ENCODE data around the gene APLP2. TPM values are rescaled to one million over a fixed set of nuclear protein-coding genes. Genes with fewer than 3 reads are reported as not detected.

Gene APLP2
- total RNA-seq, 1 experiment from 2014 or later: 345 TPM

DNA sequence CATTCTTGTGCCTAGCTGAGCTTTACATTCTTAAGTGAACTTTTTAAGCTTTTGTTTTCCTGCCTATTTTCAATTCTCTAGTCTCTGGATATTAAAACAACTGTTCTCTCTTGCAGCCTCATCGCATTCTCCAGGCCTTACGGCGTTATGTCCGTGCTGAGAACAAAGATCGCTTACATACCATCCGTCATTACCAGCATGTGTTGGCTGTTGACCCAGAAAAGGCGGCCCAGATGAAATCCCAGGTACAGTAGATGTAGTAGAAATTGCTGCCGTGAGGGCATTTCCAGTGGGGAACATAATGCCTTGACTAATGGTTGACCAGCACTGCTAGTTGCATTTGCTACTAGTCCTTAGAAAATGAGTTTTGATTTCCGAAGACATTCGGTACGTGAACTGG is 60.2 kb downstream of the APLP2 start:
- POLR2A ChIA-PET: no interaction called here
- no peak for DNase-seq (ENCODE audit: low spot score)
- CTCF ChIA-PET: interaction anchor here (1.2 to 6.1 kb wide), 5 partner anchors 15 to 248 kb away, joined by 3 to 96 read pairs (median 6); no protein-coding TSS in a partner anchor
- no peak for TF ChIP-seq OVOL2 (CRISPR knock-in tag; IDR thresholded peaks at IDR 0.05; ENCODE audit: borderline replicate concordance)
- TF ChIP-seq, protein P1, sequence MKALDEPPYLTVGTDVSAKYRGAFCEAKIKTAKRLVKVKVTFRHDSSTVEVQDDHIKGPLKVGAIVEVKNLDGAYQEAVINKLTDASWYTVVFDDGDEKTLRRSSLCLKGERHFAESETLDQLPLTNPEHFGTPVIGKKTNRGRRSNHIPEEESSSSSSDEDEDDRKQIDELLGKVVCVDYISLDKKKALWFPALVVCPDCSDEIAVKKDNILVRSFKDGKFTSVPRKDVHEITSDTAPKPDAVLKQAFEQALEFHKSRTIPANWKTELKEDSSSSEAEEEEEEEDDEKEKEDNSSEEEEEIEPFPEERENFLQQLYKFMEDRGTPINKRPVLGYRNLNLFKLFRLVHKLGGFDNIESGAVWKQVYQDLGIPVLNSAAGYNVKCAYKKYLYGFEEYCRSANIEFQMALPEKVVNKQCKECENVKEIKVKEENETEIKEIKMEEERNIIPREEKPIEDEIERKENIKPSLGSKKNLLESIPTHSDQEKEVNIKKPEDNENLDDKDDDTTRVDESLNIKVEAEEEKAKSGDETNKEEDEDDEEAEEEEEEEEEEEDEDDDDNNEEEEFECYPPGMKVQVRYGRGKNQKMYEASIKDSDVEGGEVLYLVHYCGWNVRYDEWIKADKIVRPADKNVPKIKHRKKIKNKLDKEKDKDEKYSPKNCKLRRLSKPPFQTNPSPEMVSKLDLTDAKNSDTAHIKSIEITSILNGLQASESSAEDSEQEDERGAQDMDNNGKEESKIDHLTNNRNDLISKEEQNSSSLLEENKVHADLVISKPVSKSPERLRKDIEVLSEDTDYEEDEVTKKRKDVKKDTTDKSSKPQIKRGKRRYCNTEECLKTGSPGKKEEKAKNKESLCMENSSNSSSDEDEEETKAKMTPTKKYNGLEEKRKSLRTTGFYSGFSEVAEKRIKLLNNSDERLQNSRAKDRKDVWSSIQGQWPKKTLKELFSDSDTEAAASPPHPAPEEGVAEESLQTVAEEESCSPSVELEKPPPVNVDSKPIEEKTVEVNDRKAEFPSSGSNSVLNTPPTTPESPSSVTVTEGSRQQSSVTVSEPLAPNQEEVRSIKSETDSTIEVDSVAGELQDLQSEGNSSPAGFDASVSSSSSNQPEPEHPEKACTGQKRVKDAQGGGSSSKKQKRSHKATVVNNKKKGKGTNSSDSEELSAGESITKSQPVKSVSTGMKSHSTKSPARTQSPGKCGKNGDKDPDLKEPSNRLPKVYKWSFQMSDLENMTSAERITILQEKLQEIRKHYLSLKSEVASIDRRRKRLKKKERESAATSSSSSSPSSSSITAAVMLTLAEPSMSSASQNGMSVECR (CRISPR knock-in tag; IDR thresholded peaks at IDR 0.05; ENCODE audit: borderline replicate concordance): no peak
- no peak for TF ChIP-seq KAT7 (CRISPR knock-in tag; IDR thresholded peaks at IDR 0.05; ENCODE audit: borderline replicate concordance)
- TF ChIP-seq ZNF671 (CRISPR knock-in tag; IDR thresholded peaks at IDR 0.05): no peak
- TF ChIP-seq, protein P2, sequence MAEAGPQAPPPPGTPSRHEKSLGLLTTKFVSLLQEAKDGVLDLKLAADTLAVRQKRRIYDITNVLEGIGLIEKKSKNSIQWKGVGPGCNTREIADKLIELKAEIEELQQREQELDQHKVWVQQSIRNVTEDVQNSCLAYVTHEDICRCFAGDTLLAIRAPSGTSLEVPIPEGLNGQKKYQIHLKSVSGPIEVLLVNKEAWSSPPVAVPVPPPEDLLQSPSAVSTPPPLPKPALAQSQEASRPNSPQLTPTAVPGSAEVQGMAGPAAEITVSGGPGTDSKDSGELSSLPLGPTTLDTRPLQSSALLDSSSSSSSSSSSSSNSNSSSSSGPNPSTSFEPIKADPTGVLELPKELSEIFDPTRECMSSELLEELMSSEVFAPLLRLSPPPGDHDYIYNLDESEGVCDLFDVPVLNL (CRISPR knock-in tag; IDR thresholded peaks at IDR 0.05; ENCODE audit: borderline replicate concordance, low read depth): no peak
- TF ChIP-seq, protein P3, sequence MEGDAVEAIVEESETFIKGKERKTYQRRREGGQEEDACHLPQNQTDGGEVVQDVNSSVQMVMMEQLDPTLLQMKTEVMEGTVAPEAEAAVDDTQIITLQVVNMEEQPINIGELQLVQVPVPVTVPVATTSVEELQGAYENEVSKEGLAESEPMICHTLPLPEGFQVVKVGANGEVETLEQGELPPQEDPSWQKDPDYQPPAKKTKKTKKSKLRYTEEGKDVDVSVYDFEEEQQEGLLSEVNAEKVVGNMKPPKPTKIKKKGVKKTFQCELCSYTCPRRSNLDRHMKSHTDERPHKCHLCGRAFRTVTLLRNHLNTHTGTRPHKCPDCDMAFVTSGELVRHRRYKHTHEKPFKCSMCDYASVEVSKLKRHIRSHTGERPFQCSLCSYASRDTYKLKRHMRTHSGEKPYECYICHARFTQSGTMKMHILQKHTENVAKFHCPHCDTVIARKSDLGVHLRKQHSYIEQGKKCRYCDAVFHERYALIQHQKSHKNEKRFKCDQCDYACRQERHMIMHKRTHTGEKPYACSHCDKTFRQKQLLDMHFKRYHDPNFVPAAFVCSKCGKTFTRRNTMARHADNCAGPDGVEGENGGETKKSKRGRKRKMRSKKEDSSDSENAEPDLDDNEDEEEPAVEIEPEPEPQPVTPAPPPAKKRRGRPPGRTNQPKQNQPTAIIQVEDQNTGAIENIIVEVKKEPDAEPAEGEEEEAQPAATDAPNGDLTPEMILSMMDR (IDR thresholded peaks at IDR 0.05): no peak
- TF ChIP-seq, protein P4, sequence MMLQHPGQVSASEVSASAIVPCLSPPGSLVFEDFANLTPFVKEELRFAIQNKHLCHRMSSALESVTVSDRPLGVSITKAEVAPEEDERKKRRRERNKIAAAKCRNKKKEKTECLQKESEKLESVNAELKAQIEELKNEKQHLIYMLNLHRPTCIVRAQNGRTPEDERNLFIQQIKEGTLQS (CRISPR knock-in tag; conservative IDR thresholded peaks at IDR 0.05): no peak
- TF ChIP-seq TEAD4 (CRISPR knock-in tag; IDR thresholded peaks at IDR 0.05): no peak
- TF ChIP-seq, protein P5, sequence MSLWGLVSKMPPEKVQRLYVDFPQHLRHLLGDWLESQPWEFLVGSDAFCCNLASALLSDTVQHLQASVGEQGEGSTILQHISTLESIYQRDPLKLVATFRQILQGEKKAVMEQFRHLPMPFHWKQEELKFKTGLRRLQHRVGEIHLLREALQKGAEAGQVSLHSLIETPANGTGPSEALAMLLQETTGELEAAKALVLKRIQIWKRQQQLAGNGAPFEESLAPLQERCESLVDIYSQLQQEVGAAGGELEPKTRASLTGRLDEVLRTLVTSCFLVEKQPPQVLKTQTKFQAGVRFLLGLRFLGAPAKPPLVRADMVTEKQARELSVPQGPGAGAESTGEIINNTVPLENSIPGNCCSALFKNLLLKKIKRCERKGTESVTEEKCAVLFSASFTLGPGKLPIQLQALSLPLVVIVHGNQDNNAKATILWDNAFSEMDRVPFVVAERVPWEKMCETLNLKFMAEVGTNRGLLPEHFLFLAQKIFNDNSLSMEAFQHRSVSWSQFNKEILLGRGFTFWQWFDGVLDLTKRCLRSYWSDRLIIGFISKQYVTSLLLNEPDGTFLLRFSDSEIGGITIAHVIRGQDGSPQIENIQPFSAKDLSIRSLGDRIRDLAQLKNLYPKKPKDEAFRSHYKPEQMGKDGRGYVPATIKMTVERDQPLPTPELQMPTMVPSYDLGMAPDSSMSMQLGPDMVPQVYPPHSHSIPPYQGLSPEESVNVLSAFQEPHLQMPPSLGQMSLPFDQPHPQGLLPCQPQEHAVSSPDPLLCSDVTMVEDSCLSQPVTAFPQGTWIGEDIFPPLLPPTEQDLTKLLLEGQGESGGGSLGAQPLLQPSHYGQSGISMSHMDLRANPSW (CRISPR knock-in tag; conservative IDR thresholded peaks at IDR 0.05; ENCODE audit: low read depth): no peak
- no peak for TF ChIP-seq CBFB (CRISPR knock-in tag; IDR thresholded peaks at IDR 0.05; ENCODE audit: low read depth)
- TF ChIP-seq HMGA2 (CRISPR knock-in tag; IDR thresholded peaks at IDR 0.05): no peak
- H3K4me1 Mint-ChIP-seq: no peaks in the 10 kb centered on the region
- H3K27ac Mint-ChIP-seq: no peak overlapping the region
- peaks cover 10% of the 10 kb centered on the region for H3K9me3 Mint-ChIP-seq
- H3K27me3 Mint-ChIP-seq (ENCODE audit: low read depth): no peaks in the 10 kb centered on the region
- peaks cover 89% of the 10 kb centered on the region for H3K36me3 Mint-ChIP-seq
- ATAC-seq: no peak
- no peak overlapping the region for H3K4me3 Mint-ChIP-seq

DNA sequence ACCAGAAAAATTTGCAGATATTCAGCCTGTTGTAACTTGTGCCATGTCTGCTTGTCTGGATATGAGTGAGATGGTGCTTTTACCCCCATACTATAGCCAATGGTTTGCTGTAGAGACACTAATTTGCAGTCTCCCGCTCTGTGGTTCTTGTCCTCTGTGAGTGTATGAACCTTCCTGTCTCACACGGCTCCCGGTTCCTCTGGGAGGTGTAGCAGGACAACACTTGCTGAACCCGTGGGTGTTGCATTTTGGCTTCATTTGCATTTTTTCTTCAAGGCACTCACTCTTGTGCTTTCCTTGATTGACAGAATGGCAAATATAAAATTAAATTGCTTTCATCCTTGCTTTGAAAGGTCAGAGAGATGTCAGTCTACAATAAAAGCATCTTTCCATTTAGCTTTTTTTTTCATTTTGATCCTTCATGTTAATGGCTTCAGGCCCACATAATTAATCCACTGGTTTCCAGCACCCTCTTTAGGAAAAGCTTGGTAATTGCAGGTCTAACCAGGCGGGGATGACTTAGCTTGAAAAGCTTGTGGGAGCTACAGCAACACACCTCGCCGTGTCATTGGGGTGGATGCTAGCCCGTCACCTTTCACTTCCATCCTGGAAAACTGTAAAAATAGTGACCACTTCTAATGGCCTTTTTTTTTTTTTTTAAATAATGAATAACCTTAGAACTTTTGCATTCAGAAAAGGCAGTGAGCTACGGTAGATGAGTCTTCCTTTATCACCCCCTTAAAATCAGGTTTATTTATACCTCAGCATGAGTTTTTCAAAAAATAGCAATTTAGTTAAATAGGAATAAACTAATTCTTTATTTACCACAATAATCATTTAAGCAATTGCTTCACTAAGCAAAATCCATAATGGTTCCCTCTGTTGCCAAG is 62.5 kb downstream of the APLP2 start:
- peaks cover 91% of the 10 kb centered on the region for H3K36me3 Mint-ChIP-seq
- H3K4me3 Mint-ChIP-seq: no peak overlapping the region
- TF ChIP-seq, protein P6, sequence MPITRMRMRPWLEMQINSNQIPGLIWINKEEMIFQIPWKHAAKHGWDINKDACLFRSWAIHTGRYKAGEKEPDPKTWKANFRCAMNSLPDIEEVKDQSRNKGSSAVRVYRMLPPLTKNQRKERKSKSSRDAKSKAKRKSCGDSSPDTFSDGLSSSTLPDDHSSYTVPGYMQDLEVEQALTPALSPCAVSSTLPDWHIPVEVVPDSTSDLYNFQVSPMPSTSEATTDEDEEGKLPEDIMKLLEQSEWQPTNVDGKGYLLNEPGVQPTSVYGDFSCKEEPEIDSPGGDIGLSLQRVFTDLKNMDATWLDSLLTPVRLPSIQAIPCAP (CRISPR knock-in tag; IDR thresholded peaks at IDR 0.05): no peak
- DNase-seq (ENCODE audit: low spot score): peak; percentile 67
- ATAC-seq: peak; percentile 89
- no peaks in the 10 kb centered on the region for H3K27me3 Mint-ChIP-seq (ENCODE audit: low read depth)
- ChIA-PET CTCF (interaction anchor here (0.6 to 6.1 kb wide), 57 partner anchors 9 to 448 kb away, joined by 3 to 96 read pairs (median 4); partner anchors contain the start of genes PRDM10 and ST14), POLR2A (interaction anchor here (0.6 to 2.0 kb wide), 4 partner anchors 14 to 1825 kb away, joined by 3 to 8 read pairs (median 5); no protein-coding TSS in a partner anchor)
- H3K27ac Mint-ChIP-seq: peak overlapping the region; percentile 47; the same call in 1 of the 2 replicates
- peaks cover 10% of the 10 kb centered on the region for H3K9me3 Mint-ChIP-seq
- no peaks in the 10 kb centered on the region for H3K4me1 Mint-ChIP-seq

Measured in WTC11 (cell line).